B cell (primary cell): Measurements from ENCODE around the gene RILP. TPM values are rescaled to one million over a fixed set of nuclear protein-coding genes. Genes with fewer than 3 reads are reported as not detected.

ENCODE experiments used
- ATAC-seq: fragments of 200-7000 bp; cut with Tn5 transposase; one replicate; pipeline ENCODE4 v1.10.0; 2021; ENCODE audit warnings: low read depth, mild to moderate bottlenecking, moderate number of reproducible peaks, moderate library complexity
- CTCF ChIA-PET: fragments of 350-600 bp; sonication (Branson Sonifier 250); formaldehyde crosslinking; loops from one replicate; lab custom pipeline; 2021; ENCODE audit warnings: antibody characterized with exemption, inconsistent platforms; lab: Charles Lee
- POLR2A ChIA-PET: fragments of 350-600 bp; sonication (Branson Sonifier 250); formaldehyde crosslinking; loops from one replicate; lab custom pipeline; 2021; ENCODE audit warnings: antibody characterized with exemption; lab: Charles Lee
- DNase-seq: peaks from one replicate; pipeline ENCODE4 v3.0.0; 2013
- H2AFZ ChIP-seq: 2 replicates; pipeline ENCODE4 v1.6.1; 2012; ENCODE audit warnings: mild to moderate bottlenecking, low read depth, low read length; ENCODE audit not compliant: insufficient read depth, poor library complexity, severe bottlenecking
- H3K27ac ChIP-seq, 2 donors: 1 replicate in 1 of 2; 2 replicates in 1 of 2; pipeline ENCODE4 v1.5.1; 2012 to 2013; ENCODE audit warnings: low read length in 2 of 2, mild to moderate bottlenecking in 2 of 2, moderate library complexity in 1 of 2
- H3K27me3 ChIP-seq, 4 experiments: fragments of 200-600 bp in 1 of 4; sonication (generic) in 1 of 4; replicated peaks in 1 of 4; 1 replicate in 2 of 4; 2 replicates in 2 of 4; pipeline versions ENCODE4 v1.6.1 to v1.7.0; 2013 to 2016; ENCODE audit warnings: low read length in 3 of 4, mild to moderate bottlenecking in 2 of 4, mixed read lengths in 1 of 4, moderate library complexity in 1 of 4; ENCODE audit not compliant: insufficient read depth in 4 of 4, control insufficient read depth in 3 of 4; ENCODE audit errors: control extremely low read depth in 1 of 4
- H3K36me3 ChIP-seq, 2 experiments: replicated peaks in 1 of 2; 1 replicate in 1 of 2; 2 replicates in 1 of 2; pipeline versions ENCODE4 v1.6.1 to v1.7.1; 2013; ENCODE audit warnings: low read length in 1 of 2; ENCODE audit not compliant: insufficient read depth in 2 of 2, control insufficient read depth in 1 of 2; ENCODE audit errors: control extremely low read depth in 1 of 2, extremely low read depth in 1 of 2
- H3K4me1 ChIP-seq, 2 donors: fragments of 200-600 bp in 1 of 2; sonication (generic) in 1 of 2; 1 replicate in 1 of 2; 2 replicates in 1 of 2; pipeline versions ENCODE4 v1.5.1 to v1.6.1; 2013 to 2017; ENCODE audit warnings: low read length in 2 of 2; ENCODE audit not compliant: control insufficient read depth in 2 of 2, insufficient read depth in 2 of 2
- H3K4me2 ChIP-seq: replicated peaks from 2 replicates; pipeline ENCODE3; 2012; ENCODE audit warnings: mild to moderate bottlenecking, low read depth, low read length; ENCODE audit not compliant: poor library complexity, severe bottlenecking
- H3K4me3 ChIP-seq, 5 experiments: fragments of 200-600 bp in 1 of 5; sonication (generic) in 1 of 5; 1 replicate in 3 of 5; 2 replicates in 2 of 5; pipeline versions ENCODE4 v1.5.1 to v1.7.0; 2011 to 2016; ENCODE audit warnings: low read length in 4 of 5, mild to moderate bottlenecking in 4 of 5, low read depth in 2 of 5, control low read depth in 1 of 5, moderate library complexity in 1 of 5; ENCODE audit not compliant: insufficient read depth in 1 of 5; ENCODE audit errors: control extremely low read depth in 1 of 5, extremely low read depth in 1 of 5
- H3K79me2 ChIP-seq: fragments of 200-600 bp; sonication (generic); one replicate; pipeline ENCODE4 v1.6.0; 2016; ENCODE audit warnings: low read length; ENCODE audit not compliant: control insufficient read depth, insufficient read depth
- H3K9ac ChIP-seq: fragments of 200-600 bp; sonication (generic); 2 replicates; pipeline ENCODE4 v1.6.1; 2017; ENCODE audit warnings: mild to moderate bottlenecking, low read length, moderate library complexity
- H3K9me3 ChIP-seq, 3 donors: one replicate each; pipeline versions ENCODE4 v1.6.1 to v1.7.1; 2013; ENCODE audit warnings: low read length in 2 of 3; ENCODE audit not compliant: control insufficient read depth in 2 of 3, insufficient read depth in 1 of 3; ENCODE audit errors: control extremely low read depth in 1 of 3
- H4K20me1 ChIP-seq: 2 replicates; pipeline ENCODE4 v1.6.0; 2012; ENCODE audit warnings: mild to moderate bottlenecking, low read length; ENCODE audit not compliant: insufficient read depth, control insufficient read depth, poor library complexity, severe bottlenecking
- H3K27ac Mint-ChIP-seq: one replicate; pipeline ENCODE4 v1.8.0; 2021; ENCODE audit warnings: mixed read lengths
- H3K27me3 Mint-ChIP-seq: one replicate; pipeline ENCODE4 v1.8.0; 2021; ENCODE audit warnings: mixed read lengths
- H3K4me1 Mint-ChIP-seq: one replicate; pipeline ENCODE4 v1.8.0; 2021; ENCODE audit warnings: mixed read lengths
- H3K4me3 Mint-ChIP-seq: one replicate; pipeline ENCODE4 v1.8.0; 2021; ENCODE audit warnings: mixed read lengths
- H3K9me3 Mint-ChIP-seq: one replicate; pipeline ENCODE4 v1.8.0; 2022; ENCODE audit warnings: mixed read lengths; ENCODE audit not compliant: insufficient read depth
- EZH2 ChIP-seq: IDR thresholded peaks from 2 replicates; pipeline ENCODE4 v1.6.1; 2012; ENCODE audit warnings: borderline replicate concordance, low read depth, mild to moderate bottlenecking, moderate library complexity, low read length; ENCODE audit not compliant: insufficient read depth, poor library complexity, severe bottlenecking
- WGBS: methylation state at CpG from one replicate; pipeline ENCODE4 v1.1.5; 2013; ENCODE audit warnings: missing lambda C conversion rate; ENCODE audit not compliant: insufficient coverage; 5-methylcytosine and 5-hydroxymethylcytosine counted together
- intact Hi-C: fragments of 100-400 bp; cut with micrococcal nuclease; formaldehyde crosslinking; loops from one replicate; pipeline ENCODE4 v1.10.0; 2022
- polyA plus RNA-seq: library from polyadenylated mRNA; depleted of rRNA; stranded (reverse); fragments of >200 nt; gene quantifications from 2 replicates; pipeline ENCODE4 v1.2.3, GENCODE V29; 2012
- total RNA-seq, 2 donors: library from RNA; stranded (reverse); fragments of 120-200 nt in 1 of 2; gene quantifications; 1 replicate in 1 of 2; 2 replicates in 1 of 2; pipeline versions ENCODE4 v1.2.3 to v1.2.4, GENCODE V29; 2013 to 2022
- TF ChIP-seq, protein P1 (sequence below): fragments of 200-600 bp; IDR thresholded peaks from one replicate; pipeline ENCODE4 v1.8.0; 2022; ENCODE audit warnings: antibody characterized with exemption, mild to moderate bottlenecking

Gene RILP
- total and polyA plus RNA-seq, 2 donors (not counting 1 experiment from before 2014, with no cell fraction given) = 1.1 to 7.0 TPM

- peak overlapping the region; percentile 78 for H2AFZ ChIP-seq
- Mint-ChIP-seq H3K27ac (peak overlapping the region; percentile 97), H3K4me3 (peak overlapping the region; percentile 93), H3K27me3 (no peaks in the 10 kb centered on the region), H3K9me3 (no peaks in the 10 kb centered on the region), H3K4me1 (peaks cover 48% of the 10 kb centered on the region)
- H3K4me2 ChIP-seq = peak overlapping the region; percentile 100
- peaks cover 0 to 16% of the 10 kb centered on the region in 2 experiments for H3K36me3 ChIP-seq
- no peaks in the 10 kb centered on the region for H3K27me3 ChIP-seq
- intact Hi-C loops = loop anchor here (1.0 to 5.0 kb wide), 5 partner anchors 23 to 773 kb away; partner anchors contain the start of gene MNT
- DNase-seq (peak; percentile 85), ATAC-seq (peak; percentile 16)
- H3K4me1 ChIP-seq = peaks cover 49 to 54% of the 10 kb centered on the region in 2 donors
- ChIA-PET CTCF (interaction anchor here (0.6 to 10.4 kb wide), 30 partner anchors 11 to 571 kb away, joined by 3 to 326 read pairs (median 4); partner anchors contain the start of genes INPP5K, PITPNA, RILP and SCARF1), POLR2A (interaction anchor here (0.6 to 7.3 kb wide), 18 partner anchors 10 to 264 kb away, joined by 3 to 127 read pairs (median 5); partner anchors contain the start of genes INPP5K, PITPNA, RILP and SCARF1)
- H3K9me3 ChIP-seq = peaks cover 0 to 7% (median 0%) of the 10 kb centered on the region in 3 donors
- 2% methylated on average over 45 of the region's 45 CpGs for WGBS
- H3K9ac ChIP-seq = peak overlapping the region; percentile 87
- no peaks in the 10 kb centered on the region for H4K20me1 ChIP-seq
- H3K79me2 ChIP-seq = peaks cover 32% of the 10 kb centered on the region
- peak overlapping the region; percentile 52 to 97 (median 92) for H3K4me3 ChIP-seq
- H3K27ac ChIP-seq = peak overlapping the region; percentile 94 to 97
- TF ChIP-seq EZH2 = no peak
- TF ChIP-seq, protein P1, sequence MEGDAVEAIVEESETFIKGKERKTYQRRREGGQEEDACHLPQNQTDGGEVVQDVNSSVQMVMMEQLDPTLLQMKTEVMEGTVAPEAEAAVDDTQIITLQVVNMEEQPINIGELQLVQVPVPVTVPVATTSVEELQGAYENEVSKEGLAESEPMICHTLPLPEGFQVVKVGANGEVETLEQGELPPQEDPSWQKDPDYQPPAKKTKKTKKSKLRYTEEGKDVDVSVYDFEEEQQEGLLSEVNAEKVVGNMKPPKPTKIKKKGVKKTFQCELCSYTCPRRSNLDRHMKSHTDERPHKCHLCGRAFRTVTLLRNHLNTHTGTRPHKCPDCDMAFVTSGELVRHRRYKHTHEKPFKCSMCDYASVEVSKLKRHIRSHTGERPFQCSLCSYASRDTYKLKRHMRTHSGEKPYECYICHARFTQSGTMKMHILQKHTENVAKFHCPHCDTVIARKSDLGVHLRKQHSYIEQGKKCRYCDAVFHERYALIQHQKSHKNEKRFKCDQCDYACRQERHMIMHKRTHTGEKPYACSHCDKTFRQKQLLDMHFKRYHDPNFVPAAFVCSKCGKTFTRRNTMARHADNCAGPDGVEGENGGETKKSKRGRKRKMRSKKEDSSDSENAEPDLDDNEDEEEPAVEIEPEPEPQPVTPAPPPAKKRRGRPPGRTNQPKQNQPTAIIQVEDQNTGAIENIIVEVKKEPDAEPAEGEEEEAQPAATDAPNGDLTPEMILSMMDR = peak; percentile 79
Measured at GRCh38 chr17:1629504-1630310, 20.0 kb downstream of the RILP start.
